IMR-90 (cell line): Measurements from ENCODE around the gene ABCC8. TPM values are rescaled to one million over a fixed set of nuclear protein-coding genes. Genes with fewer than 3 reads are reported as not detected.

ENCODE experiments used
- ATAC-seq: fragments of 200-7000 bp; cut with Tn5 transposase; 2 replicates; pipeline ENCODE4 v1.9.1; 2020; ENCODE audit warnings: low read depth, mild to moderate bottlenecking, moderate library complexity
- BruUV-seq: library from RNA; stranded (reverse); fragments of 400-500 nt; replicated peaks from 2 replicates; lab custom pipeline; 2021; lab: Mats Ljungman, UMichigan
- CTCF ChIA-PET: fragments of 300-600 bp; formaldehyde crosslinking; extraction: SDS; loops from one replicate; lab custom pipeline; 2021; ENCODE audit warnings: antibody characterized with exemption; lab: Yijun Ruan, JAX
- POLR2A ChIA-PET: fragments of 300-600 bp; sonication (Branson Sonifier 250); formaldehyde crosslinking; loops from one replicate; lab custom pipeline; 2022; ENCODE audit warnings: antibody characterized with exemption; ENCODE audit not compliant: unreplicated experiment; lab: Charles Lee
- DNase-seq: peaks from one replicate; pipeline ENCODE4 v3.0.0; 2013
- H2AFZ ChIP-seq: replicated peaks from 2 replicates; pipeline ENCODE3; 2013; ENCODE audit warnings: low read length, mild to moderate bottlenecking; ENCODE audit not compliant: poor library complexity
- H2AK5ac ChIP-seq: 2 replicates; pipeline ENCODE4 v1.6.1; 2013; ENCODE audit warnings: low read depth, low read length, inconsistent platforms
- H2AK9ac ChIP-seq: replicated peaks from 2 replicates; pipeline ENCODE3; 2013; ENCODE audit warnings: mild to moderate bottlenecking, low read depth, low read length, moderate library complexity; ENCODE audit not compliant: poor library complexity
- H2BK120ac ChIP-seq: 2 replicates; pipeline ENCODE4 v1.6.1; 2013; ENCODE audit warnings: low read depth, low read length, inconsistent platforms
- H2BK15ac ChIP-seq: 3 replicates; pipeline ENCODE4 v1.6.1; 2013; ENCODE audit warnings: low read depth, low read length, inconsistent platforms
- H2BK20ac ChIP-seq: 2 replicates; pipeline ENCODE4 v1.6.1; 2013; ENCODE audit warnings: low read depth, mild to moderate bottlenecking, inconsistent platforms, low read length, moderate library complexity
- H2BK5ac ChIP-seq: 2 replicates; pipeline ENCODE4 v1.6.1; 2013; ENCODE audit warnings: mild to moderate bottlenecking, low read depth, low read length, inconsistent platforms; ENCODE audit not compliant: poor library complexity, severe bottlenecking
- H3K14ac ChIP-seq: replicated peaks from 2 replicates; pipeline ENCODE4 v1.6.1; 2013; ENCODE audit warnings: low read depth, low read length, inconsistent platforms
- H3K18ac ChIP-seq: 2 replicates; pipeline ENCODE4 v1.6.1; 2013; ENCODE audit warnings: low read depth, low read length, control low read depth
- H3K23ac ChIP-seq: 2 replicates; pipeline ENCODE4 v1.6.1; 2013; ENCODE audit warnings: low read depth, low read length, inconsistent platforms
- H3K27ac ChIP-seq: 2 replicates; pipeline ENCODE4 v1.5.1; 2013; ENCODE audit warnings: mild to moderate bottlenecking, control low read depth, low read length; ENCODE audit not compliant: insufficient read depth
- H3K27me3 ChIP-seq: 2 replicates; pipeline ENCODE4 v1.6.1; 2013; ENCODE audit warnings: low read length; ENCODE audit not compliant: control insufficient read depth, insufficient read depth
- H3K36me3 ChIP-seq: 2 replicates; pipeline ENCODE4 v1.6.1; 2013; ENCODE audit warnings: low read length, mixed read lengths; ENCODE audit not compliant: control insufficient read depth, insufficient read depth
- H3K4ac ChIP-seq: 2 replicates; pipeline ENCODE4 v1.6.1; 2013; ENCODE audit warnings: low read depth, low read length, inconsistent platforms
- H3K4me1 ChIP-seq: 2 replicates; pipeline ENCODE4 v1.6.1; 2013; ENCODE audit warnings: low read length, mixed read lengths; ENCODE audit not compliant: control insufficient read depth, insufficient read depth
- H3K4me2 ChIP-seq: 2 replicates; pipeline ENCODE4 v1.6.1; 2013; ENCODE audit warnings: low read depth, mild to moderate bottlenecking, control low read depth, low read length, moderate library complexity
- H3K4me3 ChIP-seq: 2 replicates; pipeline ENCODE4 v1.5.1; 2013; ENCODE audit warnings: low read depth, mild to moderate bottlenecking, control low read depth, low read length, moderate library complexity; ENCODE audit not compliant: insufficient read depth
- H3K56ac ChIP-seq: 2 replicates; pipeline ENCODE4 v1.6.1; 2013; ENCODE audit warnings: low read length, inconsistent platforms; ENCODE audit not compliant: insufficient read depth; ENCODE audit errors: extremely low read depth
- H3K79me1 ChIP-seq, 2 experiments: 2 replicates each; pipeline ENCODE4 v1.6.1; 2013; ENCODE audit warnings: low read length in 2 of 2, inconsistent platforms in 1 of 2, low read depth in 1 of 2
- H3K9ac ChIP-seq: 2 replicates; pipeline ENCODE4 v1.6.1; 2013; ENCODE audit warnings: low read depth, low read length, control low read depth
- H3K9me1 ChIP-seq: 2 replicates; pipeline ENCODE4 v1.6.1; 2013; ENCODE audit warnings: low read length, inconsistent platforms; ENCODE audit not compliant: insufficient read depth
- H3K9me3 ChIP-seq: 2 replicates; pipeline ENCODE4 v1.6.1; 2013; ENCODE audit warnings: low read length; ENCODE audit not compliant: control insufficient read depth, insufficient read depth
- H4K20me1 ChIP-seq: 2 replicates; pipeline ENCODE4 v1.6.1; 2013; ENCODE audit warnings: low read length, inconsistent platforms; ENCODE audit not compliant: insufficient read depth
- H4K5ac ChIP-seq: 2 replicates; pipeline ENCODE4 v1.6.1; 2013; ENCODE audit warnings: mild to moderate bottlenecking, low read depth, low read length, control low read depth
- H4K8ac ChIP-seq, 2 experiments: 2 replicates each; pipeline ENCODE4 v1.6.1; 2013; ENCODE audit warnings: low read depth in 2 of 2, low read length in 2 of 2, control low read depth in 1 of 2, inconsistent platforms in 1 of 2
- H4K91ac ChIP-seq: 2 replicates; pipeline ENCODE4 v1.6.1; 2013; ENCODE audit warnings: low read depth, low read length, inconsistent platforms; ENCODE audit not compliant: insufficient read depth
- BHLHE40 ChIP-seq: fragments of 150-350 bp; IDR thresholded peaks from 2 replicates; pipeline ENCODE4 v1.6.1; 2016; ENCODE audit warnings: mild to moderate bottlenecking, low read depth, low read length
- CEBPB ChIP-seq: IDR thresholded peaks from 2 replicates; pipeline ENCODE4 v1.6.1; 2012; ENCODE audit warnings: low read depth, low read length, improper control_type of control experiment
- CHD1 ChIP-seq: IDR thresholded peaks from 2 replicates; pipeline ENCODE4 v1.6.1; 2012; ENCODE audit warnings: low read depth, low read length, improper control_type of control experiment
- FOS ChIP-seq: fragments of 150-350 bp; IDR thresholded peaks from 2 replicates; pipeline ENCODE4 v1.6.1; 2016; ENCODE audit warnings: low read depth, low read length
- MAFK ChIP-seq: IDR thresholded peaks from 2 replicates; pipeline ENCODE4 v1.6.1; 2012; ENCODE audit warnings: low read depth, low read length, improper control_type of control experiment
- MAZ ChIP-seq: IDR thresholded peaks from 2 replicates; pipeline ENCODE4 v1.6.1; 2012; ENCODE audit warnings: low read depth, mild to moderate bottlenecking, low read length, improper control_type of control experiment, moderate library complexity, borderline replicate concordance
- MXI1 ChIP-seq: IDR thresholded peaks from 2 replicates; pipeline ENCODE4 v1.6.1; 2012; ENCODE audit warnings: low read depth, mild to moderate bottlenecking, low read length, moderate library complexity, borderline replicate concordance
- NFE2L2 ChIP-seq: fragments of 150-350 bp; IDR thresholded peaks from 2 replicates; pipeline ENCODE4 v1.6.1; 2016; ENCODE audit warnings: low read depth, mild to moderate bottlenecking, low read length
- POLR2A ChIP-seq: IDR thresholded peaks from 2 replicates; pipeline ENCODE4 v1.6.1; 2012; ENCODE audit warnings: mild to moderate bottlenecking, low read depth, low read length
- RAD21 ChIP-seq: IDR thresholded peaks from 2 replicates; pipeline ENCODE4 v1.6.1; 2012; ENCODE audit warnings: low read length, improper control_type of control experiment
- RCOR1 ChIP-seq: IDR thresholded peaks from 2 replicates; pipeline ENCODE4 v1.6.1; 2012; ENCODE audit warnings: mild to moderate bottlenecking, low read length, improper control_type of control experiment; ENCODE audit not compliant: insufficient replicate concordance
- RFX5 ChIP-seq: IDR thresholded peaks from 2 replicates; pipeline ENCODE4 v1.8.0; 2012; ENCODE audit warnings: low read depth, mild to moderate bottlenecking, low read length, moderate library complexity
- SMC3 ChIP-seq: fragments of 150-350 bp; IDR thresholded peaks from 2 replicates; pipeline ENCODE4 v1.6.1; 2016; ENCODE audit warnings: low read depth, mild to moderate bottlenecking, antibody characterized with exemption, low read length, moderate library complexity
- WGBS, 2 experiments: methylation state at CpG; one replicate each; pipeline versions ENCODE4 v1.1.5 to v1.1.7; 2013; ENCODE audit warnings: missing lambda C conversion rate in 2 of 2; ENCODE audit not compliant: insufficient read length in 1 of 2; ENCODE audit errors: extremely low coverage in 2 of 2; 5-methylcytosine and 5-hydroxymethylcytosine counted together
- dilution Hi-C: fragments of 300-500 bp; cut with HindIII; formaldehyde crosslinking; loops from one replicate; pipeline ENCODE4 v1.14.3; 2018; ENCODE audit warnings: low sequenced_read_pairs; ENCODE audit not compliant: unreplicated experiment
- in situ Hi-C: fragments of 300-500 bp; cut with MboI; formaldehyde crosslinking; loops from 3 replicates; pipeline ENCODE4 v1.14.3; 2019; ENCODE audit warnings: low sequenced_read_pairs, inconsistent platforms, mixed read lengths
- intact Hi-C: fragments of 100-400 bp; cut with micrococcal nuclease; formaldehyde crosslinking; loops from 2 replicates; pipeline ENCODE4 v1.10.0; 2022
- polyA plus RNA-seq, 3 experiments: library from polyadenylated mRNA; depleted of rRNA; stranded (reverse); fragments of >200 nt; gene quantifications; 2 replicates each; pipeline ENCODE4 v1.2.3, GENCODE V29; 2012; ENCODE audit warnings: low replicate concordance in 1 of 3
- total RNA-seq: library from RNA; depleted of rRNA; stranded (reverse); fragments of >200 nt; gene quantifications from 2 replicates; pipeline ENCODE4 v1.2.3, GENCODE V29; 2012
- TF ChIP-seq, protein P1 (sequence below): fragments of 150-350 bp; IDR thresholded peaks from 2 replicates; pipeline ENCODE4 v1.6.1; 2017; ENCODE audit warnings: mild to moderate bottlenecking, antibody characterized with exemption, low read length, low read depth
- TF ChIP-seq, protein P2 (sequence below): fragments of 150-350 bp; IDR thresholded peaks from 2 replicates; pipeline ENCODE4 v1.6.1; 2016; ENCODE audit warnings: low read depth, mild to moderate bottlenecking, low read length, moderate library complexity, borderline replicate concordance
- TF ChIP-seq, protein P3 (sequence below): conservative IDR thresholded peaks from 2 replicates; pipeline ENCODE4 v1.5.1; 2012; ENCODE audit warnings: mild to moderate bottlenecking, low read depth, low read length, improper control_type of control experiment

Gene ABCC8
- total and polyA plus RNA-seq, 2 of the 4 experiments (the other 2 are of a cell fraction): not detected

DNA sequence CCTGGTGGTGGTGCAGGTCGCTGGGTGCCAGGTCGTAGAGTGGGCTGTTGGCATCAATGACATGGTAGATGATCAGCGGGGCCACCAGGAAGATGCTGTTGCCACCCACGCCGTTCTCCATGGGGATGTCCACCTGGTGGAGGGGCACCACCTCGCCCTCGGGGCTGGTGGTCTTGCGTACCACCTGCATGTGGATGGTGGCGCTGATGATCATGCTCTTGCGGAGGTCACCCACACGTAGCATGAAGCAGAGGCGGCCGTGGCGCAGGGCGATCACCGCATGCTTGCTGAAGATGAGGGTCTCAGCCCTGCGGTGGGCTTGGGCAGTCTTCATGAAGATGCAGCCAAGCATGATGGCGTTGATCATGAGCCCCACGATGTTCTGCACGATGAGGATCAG is 89.4 kb downstream of the ABCC8 start:
- no peak overlapping the region for H4K8ac ChIP-seq
- BruUV-seq: no TSS peak
- no peaks in the 10 kb centered on the region; the same call in 1 of the 2 replicates for H3K4me1 ChIP-seq
- H4K91ac ChIP-seq: no peak overlapping the region
- no peak overlapping the region for H3K4ac ChIP-seq
- no peak overlapping the region for H3K27ac ChIP-seq
- intact Hi-C loops: no loop called here
- peaks cover 8% of the 10 kb centered on the region for H3K9me1 ChIP-seq
- ATAC-seq (no peak), DNase-seq (no peak)
- H3K9me3 ChIP-seq: no peaks in the 10 kb centered on the region
- no peak overlapping the region for H3K9ac ChIP-seq
- H3K4me2 ChIP-seq: no peak overlapping the region
- peaks cover 24% of the 10 kb centered on the region; the same call in 1 of the 2 replicates for H3K27me3 ChIP-seq
- no peak overlapping the region for H3K4me3 ChIP-seq
- H3K79me1 ChIP-seq: no peaks in the 10 kb centered on the region
- WGBS, 2 experiments: 98% methylated on average over 17 of the region's 20 CpGs; no CpG with 5 or more reads in 1 of the 2 experiments
- in situ Hi-C loops: no loop called here
- H2AK5ac ChIP-seq: no peak overlapping the region
- H2BK15ac ChIP-seq: no peak overlapping the region
- ChIA-PET CTCF (interaction anchor here (0.5 to 1.2 kb wide), 5 partner anchors 26 to 180 kb away, joined by 3 read pairs; partner anchors contain the start of gene PIK3C2A), POLR2A (no interaction called here)
- TF ChIP-seq CHD1: no peak
- no peak for TF ChIP-seq BHLHE40
- TF ChIP-seq MXI1: no peak
- no peak for TF ChIP-seq MAFK
- TF ChIP-seq FOS: no peak
- no peak for TF ChIP-seq POLR2A
- no peak for TF ChIP-seq SMC3
- TF ChIP-seq, protein P1, sequence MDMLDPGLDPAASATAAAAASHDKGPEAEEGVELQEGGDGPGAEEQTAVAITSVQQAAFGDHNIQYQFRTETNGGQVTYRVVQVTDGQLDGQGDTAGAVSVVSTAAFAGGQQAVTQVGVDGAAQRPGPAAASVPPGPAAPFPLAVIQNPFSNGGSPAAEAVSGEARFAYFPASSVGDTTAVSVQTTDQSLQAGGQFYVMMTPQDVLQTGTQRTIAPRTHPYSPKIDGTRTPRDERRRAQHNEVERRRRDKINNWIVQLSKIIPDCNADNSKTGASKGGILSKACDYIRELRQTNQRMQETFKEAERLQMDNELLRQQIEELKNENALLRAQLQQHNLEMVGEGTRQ: no peak
- TF ChIP-seq CEBPB: no peak
- TF ChIP-seq RCOR1: no peak
- no peak for TF ChIP-seq RAD21
- TF ChIP-seq, protein P2, sequence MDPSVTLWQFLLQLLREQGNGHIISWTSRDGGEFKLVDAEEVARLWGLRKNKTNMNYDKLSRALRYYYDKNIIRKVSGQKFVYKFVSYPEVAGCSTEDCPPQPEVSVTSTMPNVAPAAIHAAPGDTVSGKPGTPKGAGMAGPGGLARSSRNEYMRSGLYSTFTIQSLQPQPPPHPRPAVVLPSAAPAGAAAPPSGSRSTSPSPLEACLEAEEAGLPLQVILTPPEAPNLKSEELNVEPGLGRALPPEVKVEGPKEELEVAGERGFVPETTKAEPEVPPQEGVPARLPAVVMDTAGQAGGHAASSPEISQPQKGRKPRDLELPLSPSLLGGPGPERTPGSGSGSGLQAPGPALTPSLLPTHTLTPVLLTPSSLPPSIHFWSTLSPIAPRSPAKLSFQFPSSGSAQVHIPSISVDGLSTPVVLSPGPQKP: no peak
- TF ChIP-seq, protein P3, sequence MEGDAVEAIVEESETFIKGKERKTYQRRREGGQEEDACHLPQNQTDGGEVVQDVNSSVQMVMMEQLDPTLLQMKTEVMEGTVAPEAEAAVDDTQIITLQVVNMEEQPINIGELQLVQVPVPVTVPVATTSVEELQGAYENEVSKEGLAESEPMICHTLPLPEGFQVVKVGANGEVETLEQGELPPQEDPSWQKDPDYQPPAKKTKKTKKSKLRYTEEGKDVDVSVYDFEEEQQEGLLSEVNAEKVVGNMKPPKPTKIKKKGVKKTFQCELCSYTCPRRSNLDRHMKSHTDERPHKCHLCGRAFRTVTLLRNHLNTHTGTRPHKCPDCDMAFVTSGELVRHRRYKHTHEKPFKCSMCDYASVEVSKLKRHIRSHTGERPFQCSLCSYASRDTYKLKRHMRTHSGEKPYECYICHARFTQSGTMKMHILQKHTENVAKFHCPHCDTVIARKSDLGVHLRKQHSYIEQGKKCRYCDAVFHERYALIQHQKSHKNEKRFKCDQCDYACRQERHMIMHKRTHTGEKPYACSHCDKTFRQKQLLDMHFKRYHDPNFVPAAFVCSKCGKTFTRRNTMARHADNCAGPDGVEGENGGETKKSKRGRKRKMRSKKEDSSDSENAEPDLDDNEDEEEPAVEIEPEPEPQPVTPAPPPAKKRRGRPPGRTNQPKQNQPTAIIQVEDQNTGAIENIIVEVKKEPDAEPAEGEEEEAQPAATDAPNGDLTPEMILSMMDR: no peak
- no peak for TF ChIP-seq MAZ
- no peak for TF ChIP-seq RFX5
- no peak for TF ChIP-seq NFE2L2
- H2BK20ac ChIP-seq: no peak overlapping the region
- H3K23ac ChIP-seq: no peak overlapping the region
- no peak overlapping the region for H3K14ac ChIP-seq
- H2BK120ac ChIP-seq: no peak overlapping the region
- H4K20me1 ChIP-seq: no peaks in the 10 kb centered on the region
- no peak overlapping the region for H3K18ac ChIP-seq
- no peak overlapping the region for H3K56ac ChIP-seq
- no peak overlapping the region for H2AFZ ChIP-seq
- no peaks in the 10 kb centered on the region for H3K36me3 ChIP-seq
- dilution Hi-C loops: no loop called here
- peak overlapping the region; percentile 19 for H2AK9ac ChIP-seq
- no peak overlapping the region for H4K5ac ChIP-seq
- H2BK5ac ChIP-seq: no peak overlapping the region
